Measurements from ENCODE around the gene KLHL18.

GRCh38 chr3:47294392-47294791, 11.6 kb downstream of the KLHL18 start:
- TF ChIP-seq ZNF384 (IDR thresholded peaks at IDR 0.05), result no peak
- TF ChIP-seq FOXK2 (IDR thresholded peaks at IDR 0.05), result no peak
